GM18909 (cell line): ENCODE measurements around the gene TRMT10C.
"Not testable (repeated sequence)": the region's sequence is repeated elsewhere in the genome, so short reads cannot be mapped to it uniquely, and the experiment has no call there.

Experiments used
- ATAC-seq: cut with Tn5 transposase; IDR thresholded peaks from one replicate; pipeline ENCODE4 v1.9.1; 2021; ENCODE audit warnings: mild to moderate bottlenecking; ENCODE audit not compliant: unreplicated experiment, poor library complexity

Gene TRMT10C

GRCh38 chr3:101544161-101544850, 17.4 kb upstream of the TRMT10C start:
- ATAC-seq: no peak

GRCh38 chr3:101548527-101549105, 13.1 kb upstream of the TRMT10C start:
- ATAC-seq: no peak

GRCh38 chr3:101549473-101549872, 12.2 kb upstream of the TRMT10C start:
- ATAC-seq: no peak

- ATAC-seq: not testable (repeated sequence)
Observed at GRCh38 chr3:101551359-101552081, 10.1 kb upstream of the TRMT10C start.

- ATAC-seq: not testable (repeated sequence)
Observed at GRCh38 chr3:101553381-101553780, 8.3 kb upstream of the TRMT10C start.

- no peak for ATAC-seq
Observed at GRCh38 chr3:101556064-101556463, 5.6 kb upstream of the TRMT10C start.

GRCh38 chr3:101567528-101568317, 6.1 kb downstream of the TRMT10C start:
- no peak for ATAC-seq

- no peak for ATAC-seq
Observed at GRCh38 chr3:101571028-101571895, 9.6 kb downstream of the TRMT10C start.

GRCh38 chr3:101573449-101574387, 12.1 kb downstream of the TRMT10C start, which contains the start of gene PCNP:
TSS of gene PCNP (plus strand) at chr3:101574180. CDS start at chr3:101574216, 36 bp downstream.
- ATAC-seq: peak; percentile 90

- peak; percentile 51 for ATAC-seq
Observed at GRCh38 chr3:101574388-101575112, 12.9 kb downstream of the TRMT10C start.

- ATAC-seq: no peak
Observed at GRCh38 chr3:101577286-101577685, 15.6 kb downstream of the TRMT10C start.

- ATAC-seq: no peak
Observed at GRCh38 chr3:101588616-101589015, 26.9 kb downstream of the TRMT10C start.

- ATAC-seq: no peak
Observed at GRCh38 chr3:101591071-101591470, 29.4 kb downstream of the TRMT10C start.

GRCh38 chr3:101602731-101603130, 41.1 kb downstream of the TRMT10C start:
- ATAC-seq: no peak

GRCh38 chr3:101603184-101603583, 41.5 kb downstream of the TRMT10C start:
- ATAC-seq: no peak

- ATAC-seq: not testable (repeated sequence)
Observed at GRCh38 chr3:101605398-101605797, 43.7 kb downstream of the TRMT10C start.

GRCh38 chr3:101611023-101611422, 49.4 kb downstream of the TRMT10C start:
- no peak for ATAC-seq

GRCh38 chr3:101613014-101613413, 51.3 kb downstream of the TRMT10C start:
- not testable (repeated sequence) for ATAC-seq
